Measurements from ENCODE around the gene PITPNC1.
"Not testable (repeated sequence)": the region's sequence is repeated elsewhere in the genome, so short reads cannot be mapped to it uniquely, and the experiment has no call there.

Gene PITPNC1

GRCh38 chr17:67632141-67632540, 255.1 kb downstream of the PITPNC1 start:
- DNase-seq, result no peak

DNA sequence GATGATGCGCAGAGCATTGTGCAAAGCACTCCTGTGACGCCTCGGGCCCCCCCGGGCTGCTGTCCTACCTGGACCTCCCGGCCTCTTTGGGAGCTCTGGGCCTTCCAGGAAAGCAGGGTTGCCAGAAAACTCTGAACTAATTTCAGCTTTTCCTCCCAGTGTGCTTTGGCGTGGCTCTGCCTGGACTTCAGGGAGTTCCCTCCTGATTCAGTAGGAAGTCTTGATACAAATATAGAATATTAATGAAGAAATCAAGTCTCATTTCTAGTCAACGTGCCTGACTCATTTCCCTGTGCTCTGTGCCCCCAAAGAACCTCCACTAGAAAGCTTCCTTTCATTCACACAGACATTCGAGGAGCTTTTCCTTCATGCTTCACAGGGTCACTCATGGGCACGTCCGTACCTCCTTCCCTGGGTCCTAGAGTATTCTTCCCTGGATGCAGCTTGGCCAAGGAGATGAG, 256.7 kb downstream of the PITPNC1 start:
- DNase-seq, result no peak

DNA sequence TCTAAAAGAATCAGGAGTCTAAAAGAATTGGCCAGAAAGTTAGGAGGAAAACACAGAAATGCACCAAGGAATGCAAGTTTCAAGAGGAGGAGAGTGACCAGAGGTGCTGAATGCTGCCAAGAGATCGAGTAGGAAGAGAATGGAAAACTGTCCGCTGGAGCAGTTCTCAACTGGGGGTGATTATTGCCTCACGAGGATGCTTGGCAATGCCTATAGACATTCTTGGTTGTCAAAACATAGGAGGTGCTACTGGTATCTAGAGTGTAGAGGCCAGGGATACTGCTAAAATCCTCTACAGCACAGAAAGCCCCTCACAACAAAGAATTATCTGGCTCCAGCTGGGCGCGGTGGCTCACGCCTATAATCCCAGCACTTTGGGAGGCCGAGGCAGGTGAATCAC, 258.6 kb downstream of the PITPNC1 start:
- no peak for DNase-seq

DNA sequence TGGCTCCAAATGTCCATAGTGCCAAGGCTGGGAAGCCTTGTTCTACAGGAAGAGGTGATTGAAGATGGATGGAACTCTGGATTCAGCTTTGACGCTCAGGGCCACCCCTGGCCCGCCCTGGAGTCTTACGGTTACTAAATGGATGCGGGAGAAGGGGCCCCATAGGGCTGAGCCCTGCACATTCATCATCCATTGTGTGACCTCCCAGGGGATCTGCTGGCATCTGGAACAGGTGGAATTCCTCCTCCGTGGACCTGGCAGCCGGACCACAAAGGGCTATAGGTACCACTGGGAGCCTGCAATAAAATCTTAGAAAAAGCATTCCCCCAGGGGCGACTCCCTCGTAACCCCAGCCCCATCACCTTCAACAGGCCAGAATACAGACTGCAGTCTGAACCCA, 259.2 kb downstream of the PITPNC1 start:
- DNase-seq, result no peak

DNA sequence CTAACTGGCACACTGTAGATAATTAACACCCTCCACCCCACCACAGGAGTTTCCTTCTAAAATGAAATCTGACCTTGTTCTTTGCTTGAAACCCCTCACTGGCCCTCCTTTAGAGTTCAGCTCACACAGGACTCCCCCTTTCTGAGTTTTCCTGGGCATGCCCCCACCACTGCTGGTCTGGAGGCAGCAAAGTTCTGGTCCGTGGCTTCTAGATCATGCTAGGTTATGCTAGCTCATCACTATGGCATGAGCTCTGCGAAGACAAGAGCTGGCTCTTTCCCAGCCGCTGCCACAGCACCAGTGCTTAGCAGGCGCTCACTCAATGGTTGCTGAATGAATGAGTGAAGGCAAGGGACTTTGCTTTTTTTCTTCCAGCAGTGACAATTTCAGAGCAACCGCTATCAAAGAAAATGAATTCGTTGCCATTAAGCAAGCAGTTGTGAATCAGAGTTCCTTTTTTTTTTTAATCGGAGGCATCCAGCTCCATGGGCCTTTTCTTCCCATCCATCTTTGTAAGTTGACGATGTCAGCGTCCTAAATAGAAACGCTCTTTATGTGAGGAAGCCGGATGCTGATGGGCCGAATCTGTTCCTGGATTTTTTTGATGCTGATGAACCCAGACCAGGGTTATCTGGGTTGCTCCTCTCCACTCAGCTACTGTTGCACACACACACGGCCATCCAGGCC, 259.9 kb downstream of the PITPNC1 start:
- no peak for DNase-seq

- no peak for DNase-seq
Observed at GRCh38 chr17:67637901-67638641, 261.0 kb downstream of the PITPNC1 start.

GRCh38 chr17:67638871-67639270, 261.8 kb downstream of the PITPNC1 start:
- DNase-seq, result no peak

GRCh38 chr17:67639555-67639954, 262.5 kb downstream of the PITPNC1 start:
- DNase-seq, result no peak

DNA sequence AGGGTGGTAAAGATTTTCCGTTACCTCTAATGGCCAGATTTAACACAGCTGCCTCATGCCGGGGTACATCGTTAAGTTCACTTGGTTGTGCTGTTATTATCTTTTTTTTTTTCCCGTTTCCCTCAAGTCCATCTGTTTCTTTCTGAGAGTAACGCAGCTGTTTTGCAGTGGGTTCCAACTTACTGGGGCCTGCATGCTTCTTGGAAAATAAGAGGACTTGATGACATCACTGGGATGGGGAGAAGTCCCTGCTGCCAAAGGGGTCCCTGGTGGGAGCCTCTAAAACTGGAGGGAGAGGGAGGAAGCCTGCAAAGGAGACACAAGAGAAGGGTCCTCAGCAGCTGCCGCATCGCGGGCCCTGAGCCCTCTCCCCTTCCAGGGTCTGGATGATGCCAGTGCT, 262.9 kb downstream of the PITPNC1 start:
- DNase-seq, result no peak

GRCh38 chr17:67642488-67642887, 265.4 kb downstream of the PITPNC1 start:
- DNase-seq, result no peak

DNA sequence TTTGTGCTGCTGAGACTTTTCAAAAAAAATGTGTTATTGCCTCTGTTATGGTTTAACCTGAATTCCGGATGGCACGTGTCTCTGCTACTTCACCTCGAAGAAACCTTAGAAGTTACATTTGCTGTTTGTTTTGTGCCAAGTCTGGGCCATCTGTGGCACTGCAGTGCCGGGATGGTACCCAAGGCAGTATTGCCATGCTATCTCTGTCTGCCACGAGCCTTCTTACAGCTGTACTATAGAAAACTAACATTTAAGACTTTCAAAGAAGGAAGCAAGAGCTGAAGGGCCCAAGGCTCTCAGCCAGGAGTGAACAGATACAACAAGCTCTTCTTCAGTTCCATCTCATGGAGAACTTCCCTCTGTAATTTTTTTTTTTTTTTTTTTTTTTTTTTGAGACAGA, 267.0 kb downstream of the PITPNC1 start:
- no peak for DNase-seq

DNA sequence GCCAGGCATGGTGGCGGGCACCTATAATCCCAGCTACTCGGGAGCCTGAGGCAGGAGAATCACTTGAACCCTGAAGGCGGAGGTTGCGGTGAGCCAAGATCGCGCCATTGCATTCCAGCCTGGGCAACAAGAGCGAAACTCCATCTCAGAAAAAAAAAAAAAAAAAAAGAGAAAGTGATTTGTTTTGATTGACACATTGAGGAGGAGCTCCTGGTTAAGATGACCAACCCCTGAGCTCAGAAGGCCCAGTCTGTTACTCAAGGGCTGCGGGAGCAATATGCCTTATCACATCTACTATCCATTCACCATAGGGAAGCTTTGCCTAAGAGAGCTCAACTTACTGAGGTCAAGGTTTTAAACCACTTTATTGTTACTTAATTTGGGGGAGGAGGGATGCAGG, 268.1 kb downstream of the PITPNC1 start:
- DNase-seq, result not testable (repeated sequence)

DNA sequence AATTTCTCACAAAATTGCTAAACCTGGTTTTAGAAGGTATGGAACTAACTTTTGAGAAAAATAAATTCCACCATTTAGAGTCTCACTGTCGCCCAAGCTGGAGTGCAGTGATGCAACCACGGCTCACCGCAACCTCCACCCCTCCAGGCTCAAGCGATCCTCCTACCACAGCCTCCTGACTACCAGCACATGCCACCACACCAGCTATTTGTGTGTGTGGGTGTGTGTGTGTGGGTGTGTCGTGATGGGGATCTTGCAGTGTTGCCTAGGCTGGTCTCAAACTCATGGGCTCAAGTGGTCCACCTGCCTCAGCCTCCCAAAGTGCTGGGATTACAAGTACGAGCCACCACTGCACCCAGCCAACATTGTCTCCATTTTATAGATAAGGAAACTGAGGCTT, 269.4 kb downstream of the PITPNC1 start:
- no peak for DNase-seq

GRCh38 chr17:67647482-67647881, 270.4 kb downstream of the PITPNC1 start:
- DNase-seq, result no peak

DNA sequence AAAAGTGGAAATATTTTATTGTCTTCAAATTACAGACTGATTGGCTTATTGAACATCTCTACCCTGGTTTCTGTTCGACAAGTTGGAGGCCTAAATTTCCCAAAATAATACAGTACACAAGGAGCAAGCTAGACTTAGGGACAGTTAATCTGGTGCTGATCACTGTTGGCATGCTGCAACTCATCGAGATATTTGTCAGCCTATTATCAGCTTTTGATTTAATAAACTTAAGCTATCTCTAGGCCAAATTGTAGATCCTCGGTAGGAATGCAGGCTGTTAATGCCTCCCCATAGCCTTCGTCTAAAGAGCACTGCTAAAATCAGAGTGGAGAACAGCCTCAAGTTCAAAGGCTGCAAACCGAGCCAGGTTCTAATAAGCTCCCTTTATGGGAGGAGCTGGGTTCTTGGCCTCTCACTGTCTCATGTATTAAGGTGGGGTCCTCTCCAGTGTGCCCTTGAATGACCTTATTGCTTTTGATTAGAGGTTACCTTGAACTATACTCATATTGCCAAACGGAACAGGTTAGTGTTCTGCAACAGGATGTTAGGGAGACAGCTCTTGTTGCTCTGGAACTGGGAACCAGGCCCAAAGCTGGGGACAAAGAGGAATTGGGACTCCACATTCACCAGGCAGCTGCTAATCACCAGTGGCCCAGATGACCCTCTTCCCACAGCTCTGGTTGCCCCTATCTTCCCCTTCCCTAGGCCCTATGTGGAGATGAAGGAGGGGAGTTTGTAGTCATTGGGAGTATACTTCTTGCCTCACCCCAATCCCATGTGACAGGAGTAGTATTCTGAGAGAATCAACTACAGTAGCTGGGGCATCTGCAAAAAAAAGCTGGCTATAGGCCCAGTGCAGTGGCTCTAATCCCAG, 271.2 kb downstream of the PITPNC1 start:
- no peak for DNase-seq

DNA sequence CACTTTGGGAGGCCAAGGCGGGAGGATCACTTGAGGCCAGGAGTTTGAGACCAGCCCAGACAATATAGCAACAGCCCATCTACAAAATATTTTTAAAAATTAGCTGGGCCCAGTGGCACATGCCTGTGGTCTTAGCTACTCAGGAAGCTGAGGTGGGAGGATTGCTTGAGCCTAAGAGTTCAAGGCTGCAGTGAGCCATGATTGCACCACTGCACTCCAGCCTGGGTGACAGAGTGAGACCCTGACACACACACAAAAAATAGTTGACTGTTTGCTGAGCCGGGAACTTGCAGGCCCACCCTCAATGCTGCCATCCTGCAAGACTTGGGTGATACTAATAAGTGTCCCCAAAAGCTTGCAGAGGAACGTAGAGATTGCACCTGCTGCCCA, 271.8 kb downstream of the PITPNC1 start:
- DNase-seq, result not testable (repeated sequence)

DNA sequence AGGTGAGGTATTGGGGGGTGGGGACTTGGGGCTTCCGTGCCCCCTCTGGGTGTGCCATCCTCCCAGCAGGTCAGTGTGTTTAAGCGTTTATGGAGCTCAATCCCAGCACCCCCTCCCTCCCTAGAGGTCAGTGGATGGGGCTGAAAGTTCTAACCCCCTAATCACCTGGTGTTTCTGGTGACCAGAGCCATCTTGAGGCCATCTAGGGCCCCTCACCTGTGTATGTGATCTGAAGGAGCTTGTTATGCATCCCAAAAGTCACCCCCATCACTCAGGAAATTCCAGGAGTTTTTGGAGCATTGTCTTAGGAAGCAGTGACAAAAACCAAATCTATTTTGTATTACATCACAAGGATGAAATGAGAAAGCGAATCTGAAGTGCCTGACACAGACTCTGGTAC, 272.8 kb downstream of the PITPNC1 start:
- DNase-seq, result no peak

GRCh38 chr17:67651218-67651579, 274.1 kb downstream of the PITPNC1 start:
- not testable (repeated sequence) for DNase-seq

GRCh38 chr17:67652433-67652832, 275.4 kb downstream of the PITPNC1 start:
- no peak for DNase-seq

- no peak for DNase-seq
Observed at GRCh38 chr17:67655478-67656148, 278.5 kb downstream of the PITPNC1 start.

- DNase-seq, result no peak
Observed at GRCh38 chr17:67656494-67657203, 279.6 kb downstream of the PITPNC1 start.

DNA sequence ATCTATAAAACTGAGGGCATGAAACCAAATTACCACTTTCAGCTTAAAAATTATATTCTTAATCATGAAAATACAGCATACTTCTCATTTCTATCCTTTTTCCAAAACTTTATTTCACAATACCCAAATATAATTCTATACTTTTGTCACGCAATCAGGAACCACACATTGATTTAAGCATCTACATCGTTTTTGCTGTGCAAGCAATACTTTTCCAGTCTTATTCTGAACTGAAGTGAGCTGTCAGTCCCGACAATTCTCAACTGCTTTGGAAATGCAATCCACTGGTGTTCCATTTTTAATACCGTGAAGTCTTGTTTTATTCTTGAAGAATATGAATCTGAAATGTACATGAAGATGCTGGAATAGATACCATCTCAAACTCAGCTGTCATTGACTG, 280.5 kb downstream of the PITPNC1 start:
- DNase-seq, result no peak
